T-helper 1 cell treated with Interleukin-12 subunit alpha and Interleukin-12 subunit beta and Interleukin-4 antibody, amounts not matched to agents 30 ng/mL and 1 ng/mL, for 36 hours (primary cell): Measurements from ENCODE around the gene KRT83. TPM values are rescaled to one million over a fixed set of nuclear protein-coding genes. Genes with fewer than 3 reads are reported as not detected.
"Not testable (repeated sequence)": the region's sequence is repeated elsewhere in the genome, so short reads cannot be mapped to it uniquely, and the experiment has no call there.

Source experiments
- intact Hi-C: fragments of 100-400 bp; cut with micrococcal nuclease; formaldehyde crosslinking; loops from one replicate; pipeline ENCODE4 v1.15.1; 2024
- total RNA-seq: library from RNA; stranded (reverse); gene quantifications from 2 replicates; pipeline ENCODE4 v1.2.3, GENCODE V29; 2022

Gene KRT83
- total RNA-seq, 1 donor from 2014 or later = not detected

DNA sequence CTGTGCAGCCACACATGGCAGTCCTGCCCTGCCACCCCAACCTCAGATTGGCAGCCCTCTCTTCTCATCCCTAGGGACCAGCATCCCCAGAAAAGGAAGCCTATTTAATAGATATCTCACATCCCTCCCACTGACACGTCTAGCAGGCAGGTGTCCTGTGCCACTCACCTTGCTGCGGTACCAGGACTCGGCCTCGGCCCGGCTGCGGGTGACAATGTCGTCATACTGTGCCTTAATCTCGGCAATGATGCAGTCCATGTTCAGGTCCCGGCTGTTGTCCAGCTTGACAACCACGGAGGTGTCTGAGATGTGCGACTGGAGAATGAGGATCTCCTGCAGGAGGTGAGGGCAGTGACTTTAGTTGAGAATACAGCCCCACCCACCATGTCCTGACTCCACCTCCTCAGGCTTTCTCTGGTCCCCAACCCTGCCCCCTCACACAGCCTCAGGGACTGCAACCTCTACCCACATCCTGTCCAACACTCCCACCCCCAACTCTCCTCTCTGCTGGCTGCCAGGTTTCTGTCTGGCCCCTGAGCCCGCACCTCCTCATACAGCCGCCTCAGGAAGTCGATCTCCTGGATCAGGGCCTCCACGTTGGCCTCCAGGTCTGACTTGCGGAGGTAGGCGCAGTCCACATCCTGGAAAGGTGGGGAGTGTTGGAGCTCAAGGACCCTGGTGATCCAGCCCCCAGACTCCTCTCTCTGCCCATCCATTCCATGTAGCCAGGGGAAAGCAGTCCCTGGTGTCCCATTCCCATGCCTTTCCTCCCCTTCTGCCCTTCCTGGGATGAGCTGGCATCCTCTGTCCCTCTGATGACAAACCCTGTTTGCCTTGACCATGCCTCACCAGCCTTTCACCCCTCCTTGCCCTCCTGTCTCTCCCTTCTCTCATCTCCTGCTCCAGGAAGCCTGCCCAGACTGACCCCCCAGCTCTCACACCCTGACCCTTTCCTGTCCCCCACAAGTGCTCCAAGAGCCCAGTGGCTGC is 33.1 kb downstream of the KRT83 start:
- intact Hi-C loops = not testable (repeated sequence)

- intact Hi-C loops = not testable (repeated sequence)
Measured at GRCh38 chr12:52286857-52287785, 34.1 kb downstream of the KRT83 start.

GRCh38 chr12:52285851-52286530 is 35.2 kb downstream of the KRT83 start:
- intact Hi-C loops = no loop called here

DNA sequence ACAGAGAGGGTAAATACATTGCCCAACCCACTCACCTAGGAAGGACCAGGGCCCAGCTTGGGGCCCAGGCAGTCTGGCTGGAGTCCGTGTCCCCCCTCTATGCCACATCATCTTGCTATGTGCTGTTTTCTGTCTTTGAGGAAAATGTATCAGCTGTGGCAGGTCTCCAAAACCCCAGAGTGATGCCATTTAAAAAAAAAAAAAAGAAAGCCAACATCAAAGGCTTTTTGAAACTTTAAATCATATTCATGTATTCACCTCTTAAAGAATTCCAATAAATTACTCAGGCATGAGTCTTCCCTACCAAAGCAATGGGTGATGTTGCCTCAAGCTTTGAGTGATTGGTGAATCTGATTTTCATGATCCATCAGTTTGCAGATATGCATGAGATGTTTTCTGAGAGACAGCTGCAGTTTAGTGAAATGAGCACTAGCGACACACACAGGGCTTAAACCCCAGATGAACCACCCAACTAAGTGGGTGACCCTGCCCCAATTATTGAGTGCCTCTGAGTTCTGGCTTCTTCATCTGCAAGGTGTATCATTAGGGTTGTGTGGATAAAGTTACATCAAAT is 35.9 kb downstream of the KRT83 start:
- intact Hi-C loops = no loop called here

DNA sequence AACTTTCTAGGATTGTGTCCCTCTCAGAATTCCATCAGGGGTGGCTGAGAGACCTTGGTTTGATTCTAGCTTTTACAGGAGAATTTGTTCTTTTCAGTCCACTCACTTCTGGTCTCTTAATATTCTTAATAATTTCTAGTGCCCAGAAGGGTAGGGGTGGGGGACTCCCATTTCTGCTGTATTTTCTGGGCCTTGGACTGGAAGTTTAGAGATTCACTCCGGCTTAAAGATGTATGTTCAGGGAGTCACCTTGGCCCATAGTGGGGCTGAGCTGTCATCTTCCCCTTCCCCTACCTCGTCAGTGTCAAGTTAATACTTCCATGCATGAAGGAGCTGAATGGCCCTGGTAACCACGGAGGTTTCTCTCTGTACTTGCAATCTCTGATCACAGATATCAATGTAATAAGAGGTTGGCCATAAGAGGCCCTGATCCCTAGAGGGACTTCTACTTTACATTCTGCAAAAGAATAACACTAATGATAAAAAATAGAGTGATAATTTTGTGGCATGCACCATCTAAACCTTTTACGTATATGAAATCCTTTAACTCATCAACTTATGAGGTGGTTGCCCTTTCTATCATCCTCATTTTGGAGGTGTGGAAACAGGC is 36.5 kb downstream of the KRT83 start:
- intact Hi-C loops = no loop called here

DNA sequence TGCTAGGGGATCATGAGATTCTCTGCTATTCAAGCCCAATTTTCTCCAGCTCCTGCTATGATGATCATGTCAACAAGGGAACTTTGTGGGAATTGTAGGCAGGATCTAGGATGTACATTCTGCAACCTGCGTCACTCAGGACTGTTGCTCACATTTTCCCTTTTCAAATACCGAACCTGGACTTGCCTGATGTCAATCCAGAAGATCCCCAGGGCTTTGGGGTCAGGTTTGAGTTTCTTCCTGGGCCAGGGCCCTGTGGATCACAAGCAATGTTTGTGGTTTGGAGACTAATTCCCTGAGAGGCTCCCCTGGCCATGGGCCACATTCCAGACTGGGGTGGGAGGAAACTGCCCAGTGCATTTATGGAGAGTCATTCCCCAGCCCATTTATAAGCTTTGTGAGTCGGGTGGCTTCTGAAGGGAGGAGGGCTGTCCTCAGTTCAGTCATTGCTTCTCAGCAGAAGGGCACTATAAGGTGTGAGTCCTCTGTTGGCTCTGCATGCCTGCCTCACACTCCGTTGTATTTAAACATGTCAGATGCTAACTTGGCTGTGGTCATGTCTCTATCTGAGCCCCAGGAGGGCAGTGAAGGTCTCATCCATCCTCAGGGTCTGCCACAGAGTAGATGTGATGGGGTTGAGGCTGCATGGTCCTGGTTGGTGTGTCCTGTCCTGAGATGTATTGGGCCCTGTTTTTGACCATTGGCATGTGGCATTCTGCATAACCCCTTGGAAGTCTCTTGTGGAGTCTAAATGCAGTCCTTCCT is 40.2 kb downstream of the KRT83 start:
- intact Hi-C loops = no loop called here

- intact Hi-C loops = no loop called here
Measured at GRCh38 chr12:52280319-52280795, 40.8 kb downstream of the KRT83 start.

GRCh38 chr12:52279422-52280318 is 41.5 kb downstream of the KRT83 start:
- intact Hi-C loops = loop anchor here (1.0 to 2.0 kb wide), 4 partner anchors 35 to 123 kb away; no protein-coding TSS in a partner anchor

DNA sequence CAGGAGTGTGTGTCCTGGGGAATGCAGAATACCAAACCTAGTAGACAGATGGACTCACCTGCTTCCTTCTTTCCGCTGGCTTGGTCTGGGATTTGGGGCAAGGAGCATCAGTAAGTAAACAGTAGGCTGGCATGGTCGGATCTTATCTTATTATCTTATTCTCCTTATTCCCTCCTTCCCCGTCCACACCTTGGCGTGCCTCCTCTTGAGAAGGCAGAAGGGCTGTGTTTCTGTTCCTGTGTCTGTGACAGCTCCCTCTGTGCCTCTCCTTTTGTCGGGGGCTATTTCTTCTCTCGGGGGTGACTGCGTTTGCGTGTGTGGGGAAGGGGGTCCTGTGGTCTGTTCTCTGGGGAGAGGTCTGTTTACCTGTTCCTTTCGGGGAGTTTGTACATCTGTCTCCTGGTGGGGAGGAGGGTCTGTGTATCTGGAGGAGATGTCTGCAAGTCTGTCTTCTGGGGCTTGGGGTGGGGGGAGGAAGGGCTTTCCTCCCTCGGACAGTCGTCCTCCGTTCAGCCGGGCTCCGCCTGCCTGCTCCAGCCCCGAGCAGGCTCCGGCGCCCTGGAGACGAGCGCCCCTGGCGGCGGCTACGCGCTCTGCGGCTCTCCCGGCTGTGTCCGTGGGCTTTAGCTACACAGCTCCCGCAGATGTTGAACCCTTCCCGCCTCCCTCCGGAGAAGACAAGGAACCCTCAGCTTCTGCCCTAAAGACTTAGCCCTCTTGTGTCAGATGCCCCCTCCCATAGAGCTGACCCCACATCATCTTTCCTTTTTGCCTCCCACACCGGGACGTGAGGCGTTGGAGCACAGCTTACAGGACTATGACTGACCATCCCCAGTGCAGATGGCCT is 42.4 kb downstream of the KRT83 start:
- intact Hi-C loops = loop anchor here (1.0 to 2.0 kb wide), 4 partner anchors 34 to 122 kb away; no protein-coding TSS in a partner anchor

GRCh38 chr12:52277486-52278245 is 43.5 kb downstream of the KRT83 start:
- intact Hi-C loops = loop anchor here (2.0 kb wide), 2 partner anchors 33 to 121 kb away; no protein-coding TSS in a partner anchor

- intact Hi-C loops = no loop called here
Measured at GRCh38 chr12:52275686-52276085, 45.5 kb downstream of the KRT83 start.

- intact Hi-C loops = no loop called here
Measured at GRCh38 chr12:52274521-52275120, 46.6 kb downstream of the KRT83 start, which contains the start of gene KRT86. TSS of gene KRT86 (plus strand) at chr12:52274645. CDS start at chr12:52301917, 27,272 bp downstream.

- intact Hi-C loops = no loop called here
Measured at GRCh38 chr12:52271158-52271557, 50.0 kb downstream of the KRT83 start.

GRCh38 chr12:52270541-52271070 is 50.6 kb downstream of the KRT83 start:
- intact Hi-C loops = no loop called here

- intact Hi-C loops = no loop called here
Measured at GRCh38 chr12:52268212-52268611, 53.0 kb downstream of the KRT83 start.

- intact Hi-C loops = no loop called here
Measured at GRCh38 chr12:52267699-52268098, 53.5 kb downstream of the KRT83 start.
